ENCODE results near the gene NKAIN2.

Gene NKAIN2

GRCh38 chr6:124677874-124678273 lies 874.2 kb downstream of the NKAIN2 start:
- no peak for DNase-seq (ENCODE audit: low read depth)
- no peak overlapping the region for H3K4me3 ChIP-seq (ENCODE audit: low read depth, low read length)
- TF ChIP-seq CTCF (IDR thresholded peaks at IDR 0.05; ENCODE audit: low read depth, low read length, missing control alignments): no peak

GRCh38 chr6:124679387-124679786 lies 875.7 kb downstream of the NKAIN2 start:
- no peak overlapping the region for H3K4me3 ChIP-seq (ENCODE audit: low read depth, low read length)
- no peak for TF ChIP-seq CTCF (IDR thresholded peaks at IDR 0.05; ENCODE audit: low read depth, low read length, missing control alignments)
- no peak for DNase-seq (ENCODE audit: low read depth)

- no peak for TF ChIP-seq CTCF (IDR thresholded peaks at IDR 0.05; ENCODE audit: low read depth, low read length, missing control alignments)
- no peak for DNase-seq (ENCODE audit: low read depth)
- no peak overlapping the region for H3K4me3 ChIP-seq (ENCODE audit: low read depth, low read length)
These were observed 879.1 kb downstream of the NKAIN2 start for GRCh38 chr6:124682751-124683150.

GRCh38 chr6:124683507-124683906 lies 879.8 kb downstream of the NKAIN2 start:
- no peak overlapping the region for H3K4me3 ChIP-seq (ENCODE audit: low read depth, low read length)
- TF ChIP-seq CTCF (IDR thresholded peaks at IDR 0.05; ENCODE audit: low read depth, low read length, missing control alignments): no peak
- DNase-seq (ENCODE audit: low read depth): no peak

- no peak overlapping the region for H3K4me3 ChIP-seq (ENCODE audit: low read depth, low read length)
- TF ChIP-seq CTCF (IDR thresholded peaks at IDR 0.05; ENCODE audit: low read depth, low read length, missing control alignments): no peak
- DNase-seq (ENCODE audit: low read depth): no peak
These were observed 881.0 kb downstream of the NKAIN2 start for GRCh38 chr6:124684621-124685020.

- H3K4me3 ChIP-seq (ENCODE audit: low read depth, low read length): no peak overlapping the region
- no peak for DNase-seq (ENCODE audit: low read depth)
- TF ChIP-seq CTCF (IDR thresholded peaks at IDR 0.05; ENCODE audit: low read depth, low read length, missing control alignments): no peak
These were observed 884.7 kb downstream of the NKAIN2 start for GRCh38 chr6:124688369-124688768.

- TF ChIP-seq CTCF (IDR thresholded peaks at IDR 0.05; ENCODE audit: low read depth, low read length, missing control alignments): no peak
- H3K4me3 ChIP-seq (ENCODE audit: low read depth, low read length): no peak overlapping the region
- no peak for DNase-seq (ENCODE audit: low read depth)
These were observed 890.6 kb downstream of the NKAIN2 start for GRCh38 chr6:124694139-124694705.
